GM13977 (cell line): Measurements from ENCODE around the gene KIF1A.

ENCODE experiments used
- DNase-seq: peaks from one replicate; pipeline ENCODE4 v3.0.0; 2012; ENCODE audit warnings: low spot score
- in situ Hi-C: fragments of 300-500 bp; cut with MboI; formaldehyde crosslinking; loops from one replicate; pipeline ENCODE4 v1.12.0; 2022; ENCODE audit warnings: low sequenced_read_pairs, low pct_unique_long_range_greater_than_20kb, mixed read lengths, inconsistent platforms; ENCODE audit not compliant: unreplicated experiment
- TF ChIP-seq, protein P1 (sequence below): IDR thresholded peaks from 2 replicates; pipeline ENCODE4 v1.5.1; 2012; ENCODE audit warnings: mild to moderate bottlenecking, control low read depth; ENCODE audit not compliant: insufficient read depth; ENCODE audit errors: extremely low read depth, missing control alignments

The KIF1A gene

DNA sequence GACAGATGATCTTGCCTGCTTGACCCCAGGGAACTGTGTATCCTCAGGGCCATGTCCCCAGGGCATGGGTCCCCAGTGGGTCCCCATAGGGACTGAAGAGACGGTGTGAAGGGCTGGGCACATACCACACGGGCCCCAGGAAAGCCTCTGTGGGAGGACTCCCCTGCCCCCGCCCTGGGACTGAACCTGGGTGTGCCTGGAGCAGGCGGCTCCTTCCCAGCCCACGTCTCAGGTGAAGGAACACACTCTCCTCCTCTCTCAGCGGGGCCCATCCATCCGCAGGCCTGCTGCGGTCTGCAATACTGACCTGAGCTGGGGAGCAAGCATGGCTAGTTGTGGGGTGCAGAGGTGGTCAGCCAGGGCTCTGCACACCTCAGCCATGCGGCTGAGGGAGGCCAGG, 45.2 kb downstream of the KIF1A start:
- TF ChIP-seq, protein P1, sequence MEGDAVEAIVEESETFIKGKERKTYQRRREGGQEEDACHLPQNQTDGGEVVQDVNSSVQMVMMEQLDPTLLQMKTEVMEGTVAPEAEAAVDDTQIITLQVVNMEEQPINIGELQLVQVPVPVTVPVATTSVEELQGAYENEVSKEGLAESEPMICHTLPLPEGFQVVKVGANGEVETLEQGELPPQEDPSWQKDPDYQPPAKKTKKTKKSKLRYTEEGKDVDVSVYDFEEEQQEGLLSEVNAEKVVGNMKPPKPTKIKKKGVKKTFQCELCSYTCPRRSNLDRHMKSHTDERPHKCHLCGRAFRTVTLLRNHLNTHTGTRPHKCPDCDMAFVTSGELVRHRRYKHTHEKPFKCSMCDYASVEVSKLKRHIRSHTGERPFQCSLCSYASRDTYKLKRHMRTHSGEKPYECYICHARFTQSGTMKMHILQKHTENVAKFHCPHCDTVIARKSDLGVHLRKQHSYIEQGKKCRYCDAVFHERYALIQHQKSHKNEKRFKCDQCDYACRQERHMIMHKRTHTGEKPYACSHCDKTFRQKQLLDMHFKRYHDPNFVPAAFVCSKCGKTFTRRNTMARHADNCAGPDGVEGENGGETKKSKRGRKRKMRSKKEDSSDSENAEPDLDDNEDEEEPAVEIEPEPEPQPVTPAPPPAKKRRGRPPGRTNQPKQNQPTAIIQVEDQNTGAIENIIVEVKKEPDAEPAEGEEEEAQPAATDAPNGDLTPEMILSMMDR, result no peak
- in situ Hi-C loops, result no loop called here
- DNase-seq, result no peak

GRCh38 chr2:240769096-240769495, 50.9 kb downstream of the KIF1A start:
- in situ Hi-C loops, result no loop called here
- DNase-seq, result no peak
- TF ChIP-seq, protein P1, result no peak

DNA sequence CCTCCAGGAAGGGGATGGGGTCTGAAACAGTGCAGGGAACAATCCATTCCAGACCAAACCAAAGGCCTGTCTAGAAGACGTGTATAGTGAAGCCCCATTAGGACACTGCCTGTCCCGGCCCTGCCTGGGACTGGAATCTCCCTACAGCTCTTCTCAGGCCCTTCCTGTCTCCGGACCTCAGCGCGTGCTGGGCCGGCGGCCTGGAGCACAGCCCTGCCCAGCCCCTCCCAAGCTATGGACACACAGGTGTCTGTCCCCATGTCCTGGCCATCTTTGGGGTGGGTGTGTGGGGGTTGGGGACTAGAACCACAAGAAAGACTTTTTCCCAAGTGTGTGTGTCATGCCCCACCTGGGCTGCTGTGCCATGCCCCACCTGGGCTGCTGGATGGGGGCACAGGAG, 51.8 kb downstream of the KIF1A start:
- in situ Hi-C loops, result no loop called here
- DNase-seq, result no peak
- TF ChIP-seq, protein P1, result no peak

GRCh38 chr2:240767341-240767740, 52.7 kb downstream of the KIF1A start:
- DNase-seq, result no peak
- TF ChIP-seq, protein P1, result no peak
- in situ Hi-C loops, result no loop called here

DNA sequence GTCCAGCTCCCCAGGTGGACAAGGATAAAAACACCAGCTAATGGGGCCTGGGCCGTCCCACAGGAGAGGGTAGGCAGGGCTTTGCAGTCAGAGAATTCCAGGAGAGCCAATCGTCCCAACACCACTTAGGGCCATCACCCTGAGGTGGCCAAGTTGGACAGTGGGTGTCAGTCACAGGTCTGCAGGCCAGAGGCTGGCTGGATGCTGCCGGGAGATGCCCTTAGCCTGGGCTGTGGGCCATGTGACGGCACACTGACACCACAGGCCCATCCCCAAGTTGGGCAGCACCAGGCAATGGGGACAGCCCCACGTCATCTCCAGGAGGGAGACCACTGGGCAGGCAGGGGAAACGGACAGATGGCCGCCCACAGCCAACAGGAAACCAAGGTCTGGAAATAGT, 53.9 kb downstream of the KIF1A start:
- in situ Hi-C loops, result no loop called here
- TF ChIP-seq, protein P1, result no peak
- no peak for DNase-seq

GRCh38 chr2:240765007-240765406, 55.0 kb downstream of the KIF1A start:
- TF ChIP-seq, protein P1, result no peak
- no peak for DNase-seq
- in situ Hi-C loops, result no loop called here

GRCh38 chr2:240764605-240765004, 55.4 kb downstream of the KIF1A start:
- in situ Hi-C loops, result no loop called here
- no peak for DNase-seq
- TF ChIP-seq, protein P1, result no peak
